C4-2B (cell line): Measurements from ENCODE around the gene PRR14.

Source experiments
- H3K27ac ChIP-seq: fragments of 450-650 bp; 2 replicates; pipeline ENCODE4 v1.5.1; 2017
- ZFX ChIP-seq: fragments of 450-650 bp; IDR thresholded peaks from 2 replicates; pipeline ENCODE4 v1.6.1; 2017
- TF ChIP-seq, protein P1 (sequence below): fragments of 450-650 bp; conservative IDR thresholded peaks from 2 replicates; pipeline ENCODE4 v1.5.1; 2017; ENCODE audit warnings: mild to moderate bottlenecking

Gene PRR14

DNA sequence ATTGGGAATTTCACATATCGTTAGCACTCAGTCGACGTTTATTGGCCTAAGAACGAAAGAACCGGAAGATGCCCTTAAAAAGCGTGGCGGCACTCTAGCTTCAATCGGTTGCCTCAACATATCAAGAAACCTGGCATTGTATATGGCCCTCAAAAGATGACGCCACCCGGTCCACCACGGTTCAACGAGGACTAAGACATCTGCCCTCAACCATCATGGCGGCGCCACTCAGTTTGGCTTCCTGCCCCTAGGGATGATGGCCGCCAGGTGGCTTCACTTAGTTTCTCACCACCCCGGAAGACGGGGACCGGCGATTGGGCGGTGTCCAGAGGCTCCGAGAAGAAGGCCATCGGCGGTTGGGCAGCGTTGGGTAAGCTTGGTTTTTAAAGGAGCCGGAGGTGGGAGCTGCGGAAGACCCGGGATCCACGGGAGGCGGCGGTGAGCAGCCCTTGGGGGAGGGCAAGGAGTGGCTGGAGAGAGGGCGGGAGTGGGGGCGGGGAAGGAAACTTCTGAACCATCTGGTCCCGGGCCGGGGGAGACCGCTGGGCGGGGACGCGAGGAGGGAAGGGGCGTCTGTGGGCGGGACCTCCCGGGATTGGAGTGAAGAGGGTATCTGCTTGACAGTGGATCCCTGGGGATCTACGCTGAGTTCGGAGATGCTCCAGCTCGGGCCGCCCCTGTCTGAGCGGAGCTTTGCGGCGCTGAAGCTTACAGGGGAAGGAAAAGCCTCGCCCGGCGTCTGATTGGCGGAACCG is at the start of gene PRR14:
Gene PRR14, plus strand, starts transcription at position 592 of the 755 bp plus-strand sequence. CDS start 686 bp downstream, outside the sequence.
- TF ChIP-seq, protein P1, sequence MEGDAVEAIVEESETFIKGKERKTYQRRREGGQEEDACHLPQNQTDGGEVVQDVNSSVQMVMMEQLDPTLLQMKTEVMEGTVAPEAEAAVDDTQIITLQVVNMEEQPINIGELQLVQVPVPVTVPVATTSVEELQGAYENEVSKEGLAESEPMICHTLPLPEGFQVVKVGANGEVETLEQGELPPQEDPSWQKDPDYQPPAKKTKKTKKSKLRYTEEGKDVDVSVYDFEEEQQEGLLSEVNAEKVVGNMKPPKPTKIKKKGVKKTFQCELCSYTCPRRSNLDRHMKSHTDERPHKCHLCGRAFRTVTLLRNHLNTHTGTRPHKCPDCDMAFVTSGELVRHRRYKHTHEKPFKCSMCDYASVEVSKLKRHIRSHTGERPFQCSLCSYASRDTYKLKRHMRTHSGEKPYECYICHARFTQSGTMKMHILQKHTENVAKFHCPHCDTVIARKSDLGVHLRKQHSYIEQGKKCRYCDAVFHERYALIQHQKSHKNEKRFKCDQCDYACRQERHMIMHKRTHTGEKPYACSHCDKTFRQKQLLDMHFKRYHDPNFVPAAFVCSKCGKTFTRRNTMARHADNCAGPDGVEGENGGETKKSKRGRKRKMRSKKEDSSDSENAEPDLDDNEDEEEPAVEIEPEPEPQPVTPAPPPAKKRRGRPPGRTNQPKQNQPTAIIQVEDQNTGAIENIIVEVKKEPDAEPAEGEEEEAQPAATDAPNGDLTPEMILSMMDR: no peak
- TF ChIP-seq ZFX: no peak
- H3K27ac ChIP-seq: peak within 1 kb of the TSS; percentile 81

DNA sequence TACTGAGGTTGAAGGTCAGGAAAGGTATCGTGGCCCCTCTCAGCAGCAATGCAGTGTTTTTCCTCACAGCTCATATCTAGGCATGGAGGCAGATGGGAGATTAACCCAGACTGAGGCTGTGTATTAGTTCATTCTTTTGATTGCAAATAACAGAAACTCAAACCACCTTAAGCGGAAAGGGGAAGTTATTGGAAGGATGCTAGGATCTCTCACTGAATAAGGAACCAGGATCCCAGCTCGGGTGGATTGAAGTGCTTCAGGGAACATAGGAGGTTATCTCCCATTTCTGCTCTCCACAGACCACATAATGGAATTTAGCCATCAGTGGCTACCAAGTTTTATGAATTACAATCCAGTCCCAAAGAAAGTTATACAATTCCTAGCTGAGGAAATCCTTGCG is 48.8 kb upstream of the PRR14 start:
- no peak overlapping the region for H3K27ac ChIP-seq
- TF ChIP-seq, protein P1: no peak
- TF ChIP-seq ZFX: no peak

DNA sequence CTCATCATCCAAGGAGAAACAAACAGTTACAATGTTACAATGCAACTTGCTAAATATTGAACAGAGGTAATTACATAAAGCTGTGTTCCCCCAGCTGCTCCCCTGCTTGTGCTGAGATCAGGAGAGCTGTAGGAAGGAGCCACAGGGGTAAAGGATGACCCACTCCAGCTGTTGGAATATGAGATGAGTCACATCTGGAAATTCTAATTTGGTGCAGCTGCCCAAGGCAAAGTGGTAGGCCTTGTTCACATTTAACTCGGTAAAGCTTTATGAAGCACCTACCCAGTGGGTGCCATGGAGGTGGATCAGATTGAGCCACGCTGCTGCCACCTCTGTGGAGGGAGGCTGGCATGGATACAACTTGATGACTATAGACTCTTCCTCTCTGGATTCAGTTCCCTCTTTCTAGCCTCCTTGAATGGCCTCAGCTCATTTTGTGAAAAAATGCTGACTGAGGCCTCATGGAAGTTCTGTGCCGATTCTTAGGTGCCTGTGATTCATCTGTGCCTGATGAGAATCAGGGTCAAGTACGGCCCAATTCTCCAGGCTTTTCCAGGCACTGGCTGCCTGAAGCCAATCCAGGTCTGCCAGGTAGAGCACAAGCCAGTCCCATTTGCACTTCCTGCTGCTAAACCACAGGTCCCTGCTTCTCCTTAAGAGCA is 48.0 kb upstream of the PRR14 start:
- H3K27ac ChIP-seq: no peak overlapping the region
- TF ChIP-seq, protein P1: no peak
- TF ChIP-seq ZFX: no peak

DNA sequence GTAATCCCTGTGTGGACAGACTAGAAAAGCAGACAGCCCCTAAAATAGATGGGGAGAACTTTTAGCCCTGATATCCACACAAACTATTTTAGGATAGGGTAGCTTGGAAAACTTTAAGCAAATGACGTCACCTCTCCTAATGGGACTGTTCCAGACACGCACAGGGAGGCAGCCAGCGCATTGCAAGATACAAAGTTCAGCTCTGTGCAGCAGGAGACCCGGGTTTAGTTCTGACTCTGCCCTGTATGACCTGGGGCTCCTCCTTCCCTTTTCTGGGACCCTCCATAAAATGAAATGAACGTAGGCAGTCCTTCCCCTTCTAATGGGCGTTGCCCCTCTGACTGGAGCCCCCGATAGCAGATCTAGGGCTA is 46.8 kb upstream of the PRR14 start:
- no peak overlapping the region for H3K27ac ChIP-seq
- TF ChIP-seq, protein P1: no peak
- TF ChIP-seq ZFX: no peak

DNA sequence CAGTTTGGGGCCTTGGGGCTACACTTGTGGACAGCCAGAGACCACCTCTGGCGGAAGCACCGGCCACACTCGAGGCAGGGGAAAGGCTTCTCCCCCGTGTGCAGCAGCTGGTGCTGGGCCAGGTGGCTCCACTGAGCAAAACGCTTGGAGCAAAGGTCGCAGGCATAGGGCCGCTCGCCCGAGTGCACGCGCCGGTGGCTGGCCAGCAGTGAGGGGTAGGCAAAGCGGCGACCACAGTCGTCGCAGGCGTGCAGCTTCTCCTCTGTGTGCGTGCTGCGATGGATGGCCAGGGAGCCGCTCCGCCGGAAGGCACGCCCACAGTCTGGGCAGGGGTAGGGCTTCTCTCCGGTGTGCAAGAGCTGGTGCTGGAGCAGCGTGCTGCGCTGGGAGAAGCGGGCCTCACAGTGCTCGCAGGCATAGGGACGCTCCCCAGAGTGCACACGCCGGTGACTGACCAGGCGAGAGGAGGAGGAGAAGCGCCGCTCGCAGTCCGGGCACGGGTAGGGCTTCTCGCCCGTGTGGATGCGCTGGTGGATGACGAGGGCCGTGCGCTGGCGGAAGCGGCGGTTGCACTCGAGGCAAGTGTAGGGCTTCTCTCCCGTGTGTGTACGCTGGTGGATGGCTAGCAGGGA is 46.3 kb upstream of the PRR14 start:
- no peak overlapping the region for H3K27ac ChIP-seq
- no peak for TF ChIP-seq ZFX
- TF ChIP-seq, protein P1: no peak

DNA sequence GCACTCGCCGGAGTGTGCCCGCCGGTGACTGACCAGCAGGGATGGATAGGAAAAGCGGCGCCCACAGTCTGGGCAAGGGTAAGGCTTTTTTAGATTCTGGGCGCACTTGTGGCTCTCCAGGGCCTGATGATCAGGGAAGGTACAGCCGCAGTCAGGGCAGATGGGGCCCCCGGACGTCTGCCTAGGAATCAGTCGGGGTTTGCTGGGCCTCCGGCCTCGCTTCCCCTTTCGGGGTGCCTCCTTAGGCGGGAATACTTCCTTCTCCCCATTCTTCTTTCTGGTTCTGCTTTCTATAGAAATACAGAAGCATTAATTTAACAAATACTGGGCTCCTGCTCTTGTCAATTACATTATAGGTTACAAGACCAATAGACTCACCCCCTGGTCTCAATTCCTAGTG is 45.6 kb upstream of the PRR14 start:
- no peak for TF ChIP-seq ZFX
- TF ChIP-seq, protein P1: no peak
- no peak overlapping the region for H3K27ac ChIP-seq

DNA sequence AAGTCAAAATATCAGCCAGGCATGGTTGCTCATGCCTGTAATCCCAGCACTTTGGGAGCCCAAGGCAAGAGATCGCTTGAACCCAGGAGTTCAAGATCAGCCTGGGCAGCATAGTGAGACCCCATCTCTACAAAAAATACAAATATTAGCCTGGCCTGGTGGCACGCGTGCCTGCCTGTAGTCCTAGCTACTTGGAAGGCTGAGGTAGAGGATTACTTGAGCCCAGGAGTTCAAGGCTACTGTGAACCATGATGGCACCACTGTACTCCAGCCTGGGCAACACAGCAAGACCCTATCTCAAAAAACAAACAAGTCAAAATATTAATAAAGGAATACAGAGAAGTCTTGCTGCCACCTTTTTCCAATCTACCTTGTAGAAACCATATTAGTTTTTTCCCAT is 44.8 kb upstream of the PRR14 start:
- H3K27ac ChIP-seq: no peak overlapping the region
- TF ChIP-seq, protein P1: no peak
- no peak for TF ChIP-seq ZFX
